ENCODE results near the gene ZNF202.
"Not testable (repeated sequence)": the region's sequence is repeated elsewhere in the genome, so short reads cannot be mapped to it uniquely, and the experiment has no call there.

ZNF202 gene

GRCh38 chr11:123741159-123742030 lies at the start of gene ZNF202:
Gene ZNF202 (minus strand): TSS chr11:123741660. CDS start chr11:123730888, 10,772 bp downstream.
- DNase-seq, result peak; percentile 68 to 90 (median 84)

- no peak for DNase-seq
Observed at GRCh38 chr11:123783536-123783935, 42.1 kb upstream of the ZNF202 start.

- no peak for DNase-seq
Observed at GRCh38 chr11:123778511-123778910, 37.1 kb upstream of the ZNF202 start.

GRCh38 chr11:123775715-123776549 lies 34.5 kb upstream of the ZNF202 start:
- no peak for DNase-seq

GRCh38 chr11:123775289-123775688 lies 33.8 kb upstream of the ZNF202 start:
- DNase-seq, result no peak

GRCh38 chr11:123773959-123774358 lies 32.5 kb upstream of the ZNF202 start:
- no peak for DNase-seq

- no peak for DNase-seq
Observed at GRCh38 chr11:123773026-123773425, 31.6 kb upstream of the ZNF202 start.

GRCh38 chr11:123771664-123772063 lies 30.2 kb upstream of the ZNF202 start:
- no peak for DNase-seq

- no peak for DNase-seq
Observed at GRCh38 chr11:123770712-123771111, 29.3 kb upstream of the ZNF202 start.

GRCh38 chr11:123765601-123766000 lies 24.1 kb upstream of the ZNF202 start:
- DNase-seq, result no peak

GRCh38 chr11:123762422-123762821 lies 21.0 kb upstream of the ZNF202 start:
- DNase-seq, result no peak

- DNase-seq, result no peak
Observed at GRCh38 chr11:123760894-123761293, 19.4 kb upstream of the ZNF202 start.

GRCh38 chr11:123757976-123758375 lies 16.5 kb upstream of the ZNF202 start:
- no peak for DNase-seq

- DNase-seq, result no peak
Observed at GRCh38 chr11:123755813-123756212, 14.4 kb upstream of the ZNF202 start.

- DNase-seq, result no peak
Observed at GRCh38 chr11:123755344-123755743, 13.9 kb upstream of the ZNF202 start.

- DNase-seq, result no peak
Observed at GRCh38 chr11:123754101-123754568, 12.7 kb upstream of the ZNF202 start, which contains the start of gene OR6X1. Gene OR6X1 (minus strand): TSS chr11:123754518. CDS start chr11:123754518, 0 bp downstream.

GRCh38 chr11:123753110-123753509 lies 11.7 kb upstream of the ZNF202 start:
- DNase-seq, result no peak

GRCh38 chr11:123751781-123752180 lies 10.3 kb upstream of the ZNF202 start:
- DNase-seq, result no peak

- not testable (repeated sequence) for DNase-seq
Observed at GRCh38 chr11:123748349-123748748, 6.9 kb upstream of the ZNF202 start.

- DNase-seq, result no peak
Observed at GRCh38 chr11:123745764-123746451, 4.4 kb upstream of the ZNF202 start.

- DNase-seq, result no peak
Observed at GRCh38 chr11:123742724-123743120, 1.3 kb upstream of the ZNF202 start.

- no peak for DNase-seq
Observed at GRCh38 chr11:123742031-123742723, 717 bp upstream of the ZNF202 start.

Data from activated naive CD4-positive, alpha-beta T cell (primary cell).